ENCODE results near the gene SHROOM3. TPM values are rescaled to one million over a fixed set of nuclear protein-coding genes. Genes with fewer than 3 reads are reported as not detected.

Gene SHROOM3
- total RNA-seq, 2 experiments from 2014 or later: not detected

- ChIA-PET POLR2A (no interaction called here), CTCF (no interaction called here)
- Mint-ChIP-seq H3K4me3 (no peak overlapping the region), H3K27me3 (no peaks in the 10 kb centered on the region), H3K27ac (no peak overlapping the region), H3K4me1 (ENCODE audit: low read depth) (peaks cover 6% of the 10 kb centered on the region), H3K36me3 (ENCODE audit: low read depth) (no peaks in the 10 kb centered on the region), H3K9me3 (no peaks in the 10 kb centered on the region)
- no peaks in the 10 kb centered on the region for H3K9me3 ChIP-seq (ENCODE audit: control insufficient read depth in 1 of 2, insufficient read depth in 1 of 2, low read length in 2 of 2)
- ATAC-seq (ENCODE audit: poor library complexity): peak; percentile 24
- H3K27ac ChIP-seq (ENCODE audit: low read depth in 1 of 2, low read length in 2 of 2): no peak overlapping the region
- H3K36me3 ChIP-seq (ENCODE audit: insufficient read depth, low read length): no peaks in the 10 kb centered on the region
- DNase-seq: no peak
- H3K4me1 ChIP-seq (ENCODE audit: insufficient read depth, low read length): no peaks in the 10 kb centered on the region
- H3K27me3 ChIP-seq (ENCODE audit: control insufficient read depth in 1 of 2, insufficient read depth in 2 of 2, low read length in 2 of 2): no peaks in the 10 kb centered on the region
- H3K4me3 ChIP-seq (ENCODE audit: low read length): no peak overlapping the region
- no peak for TF ChIP-seq CTCF (IDR thresholded peaks at IDR 0.05)
- intact Hi-C loops (cut with DNase I, micrococcal nuclease): no loop called here
Observed at GRCh38 chr4:76407440-76408119, 27.4 kb upstream of the SHROOM3 start.

- Histone ChIP-seq H3K36me3 (ENCODE audit: insufficient read depth, low read length) (no peaks in the 10 kb centered on the region), H3K9me3 (ENCODE audit: control insufficient read depth in 1 of 2, insufficient read depth in 1 of 2, low read length in 2 of 2) (no peaks in the 10 kb centered on the region), H3K4me3 (ENCODE audit: low read length) (no peak overlapping the region), H3K27ac (ENCODE audit: low read depth in 1 of 2, low read length in 2 of 2) (no peak overlapping the region), H3K27me3 (ENCODE audit: control insufficient read depth in 1 of 2, insufficient read depth in 2 of 2, low read length in 2 of 2) (no peaks in the 10 kb centered on the region), H3K4me1 (ENCODE audit: insufficient read depth, low read length) (no peaks in the 10 kb centered on the region)
- Mint-ChIP-seq H3K9me3 (no peaks in the 10 kb centered on the region), H3K27ac (no peak overlapping the region), H3K4me3 (no peak overlapping the region), H3K4me1 (ENCODE audit: low read depth) (peaks cover 6% of the 10 kb centered on the region), H3K27me3 (no peaks in the 10 kb centered on the region), H3K36me3 (ENCODE audit: low read depth) (no peaks in the 10 kb centered on the region)
- CTCF ChIA-PET: interaction anchor here (0.9 kb wide), 1 partner anchor 33 kb away, joined by 3 read pairs; no protein-coding TSS in a partner anchor
- TF ChIP-seq CTCF (IDR thresholded peaks at IDR 0.05): no peak
- POLR2A ChIA-PET: no interaction called here
- DNase-seq (no peak), ATAC-seq (ENCODE audit: poor library complexity) (no peak)
- intact Hi-C loops (cut with DNase I, micrococcal nuclease): no loop called here
Observed at GRCh38 chr4:76410636-76411035, 24.4 kb upstream of the SHROOM3 start.

- H3K27ac Mint-ChIP-seq: no peak overlapping the region
Observed at GRCh38 chr4:76420188-76420761, 14.8 kb upstream of the SHROOM3 start.

More at GRCh38 chr4:76420188-76420761, 14.8 kb upstream of the SHROOM3 start:
- peaks cover 10 to 16% of the 10 kb centered on the region in 2 experiments for H3K27me3 ChIP-seq (ENCODE audit: control insufficient read depth in 1 of 2, insufficient read depth in 2 of 2, low read length in 2 of 2)
- peaks cover 8% of the 10 kb centered on the region for H3K4me1 Mint-ChIP-seq (ENCODE audit: low read depth)
- ATAC-seq (ENCODE audit: poor library complexity): no peak
- POLR2A ChIA-PET: no interaction called here
- H3K4me1 ChIP-seq (ENCODE audit: insufficient read depth, low read length): peaks cover 9% of the 10 kb centered on the region
- CTCF ChIA-PET: no interaction called here
- H3K4me3 Mint-ChIP-seq: no peak overlapping the region
- no peaks in the 10 kb centered on the region for H3K36me3 ChIP-seq (ENCODE audit: insufficient read depth, low read length)
- DNase-seq: no peak
- no peaks in the 10 kb centered on the region for H3K36me3 Mint-ChIP-seq (ENCODE audit: low read depth)
- no peak for TF ChIP-seq CTCF (IDR thresholded peaks at IDR 0.05)
- H3K9me3 Mint-ChIP-seq: no peaks in the 10 kb centered on the region
- H3K27me3 Mint-ChIP-seq: peaks cover 35% of the 10 kb centered on the region
- intact Hi-C loops (cut with DNase I, micrococcal nuclease): no loop called here
- H3K9me3 ChIP-seq (ENCODE audit: control insufficient read depth in 1 of 2, insufficient read depth in 1 of 2, low read length in 2 of 2): peaks cover 0 to 5% of the 10 kb centered on the region in 2 experiments
- no peak overlapping the region for H3K4me3 ChIP-seq (ENCODE audit: low read length)
- no peak overlapping the region for H3K27ac ChIP-seq (ENCODE audit: low read depth in 1 of 2, low read length in 2 of 2)
